AG04449 (cell line): Measurements from ENCODE around the gene OR10H4.
"Not testable (repeated sequence)": the region's sequence is repeated elsewhere in the genome, so short reads cannot be mapped to it uniquely, and the experiment has no call there.

Source experiments
- CTCF ChIA-PET: fragments of 350-600 bp; formaldehyde crosslinking; extraction: SDS; loops from one replicate; lab custom pipeline; 2021; ENCODE audit warnings: antibody characterized with exemption; lab: Yijun Ruan, JAX
- POLR2A ChIA-PET: fragments of 400-600, 350-600 bp; formaldehyde crosslinking; extraction: SDS; loops from one replicate; lab custom pipeline; 2020; ENCODE audit warnings: antibody characterized with exemption, inconsistent platforms; lab: Yijun Ruan, JAX
- DNase-seq: peaks from one replicate; pipeline ENCODE4 v3.0.0-alpha.2; 2010; ENCODE audit warnings: low read depth, low spot score
- H3K4me3 ChIP-seq: 2 replicates; pipeline ENCODE4 v1.5.1; 2011; ENCODE audit warnings: low read depth, mild to moderate bottlenecking, control low read depth, low read length
- TF ChIP-seq, protein P1 (sequence below): IDR thresholded peaks from one replicate; pipeline ENCODE4 v1.5.1; 2011; ENCODE audit warnings: mild to moderate bottlenecking, moderate library complexity, low read length, control low read depth, inconsistent platforms; ENCODE audit not compliant: insufficient read depth; ENCODE audit errors: missing control alignments

Gene OR10H4

GRCh38 chr19:15923702-15924101 lies 25.1 kb upstream of the OR10H4 start:
- no peak for DNase-seq
- no peak overlapping the region for H3K4me3 ChIP-seq
- CTCF ChIA-PET, result no interaction called here
- TF ChIP-seq, protein P1, sequence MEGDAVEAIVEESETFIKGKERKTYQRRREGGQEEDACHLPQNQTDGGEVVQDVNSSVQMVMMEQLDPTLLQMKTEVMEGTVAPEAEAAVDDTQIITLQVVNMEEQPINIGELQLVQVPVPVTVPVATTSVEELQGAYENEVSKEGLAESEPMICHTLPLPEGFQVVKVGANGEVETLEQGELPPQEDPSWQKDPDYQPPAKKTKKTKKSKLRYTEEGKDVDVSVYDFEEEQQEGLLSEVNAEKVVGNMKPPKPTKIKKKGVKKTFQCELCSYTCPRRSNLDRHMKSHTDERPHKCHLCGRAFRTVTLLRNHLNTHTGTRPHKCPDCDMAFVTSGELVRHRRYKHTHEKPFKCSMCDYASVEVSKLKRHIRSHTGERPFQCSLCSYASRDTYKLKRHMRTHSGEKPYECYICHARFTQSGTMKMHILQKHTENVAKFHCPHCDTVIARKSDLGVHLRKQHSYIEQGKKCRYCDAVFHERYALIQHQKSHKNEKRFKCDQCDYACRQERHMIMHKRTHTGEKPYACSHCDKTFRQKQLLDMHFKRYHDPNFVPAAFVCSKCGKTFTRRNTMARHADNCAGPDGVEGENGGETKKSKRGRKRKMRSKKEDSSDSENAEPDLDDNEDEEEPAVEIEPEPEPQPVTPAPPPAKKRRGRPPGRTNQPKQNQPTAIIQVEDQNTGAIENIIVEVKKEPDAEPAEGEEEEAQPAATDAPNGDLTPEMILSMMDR, result no peak
- POLR2A ChIA-PET, result no interaction called here

DNA sequence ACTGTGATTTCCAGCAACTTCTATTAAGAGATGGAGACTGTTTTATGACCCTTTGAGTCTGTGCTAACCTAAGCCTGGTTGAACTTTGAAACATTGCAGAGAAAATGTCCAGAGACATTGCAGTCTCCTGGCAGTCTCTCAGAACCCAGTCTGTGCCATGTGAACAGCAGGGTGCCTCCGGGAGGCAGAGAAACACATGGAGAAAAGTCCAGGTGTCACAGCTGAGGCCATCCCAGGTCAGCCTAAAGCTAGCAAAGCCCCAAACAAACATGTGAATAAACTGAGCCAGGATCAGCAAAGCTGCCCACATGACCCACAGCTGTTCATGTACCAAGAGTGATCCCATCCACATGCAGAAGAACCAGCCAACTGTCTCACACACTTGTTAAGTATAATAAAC lies 22.3 kb upstream of the OR10H4 start:
- no peak overlapping the region for H3K4me3 ChIP-seq
- TF ChIP-seq, protein P1, result no peak
- CTCF ChIA-PET, result no interaction called here
- POLR2A ChIA-PET, result no interaction called here
- no peak for DNase-seq

DNA sequence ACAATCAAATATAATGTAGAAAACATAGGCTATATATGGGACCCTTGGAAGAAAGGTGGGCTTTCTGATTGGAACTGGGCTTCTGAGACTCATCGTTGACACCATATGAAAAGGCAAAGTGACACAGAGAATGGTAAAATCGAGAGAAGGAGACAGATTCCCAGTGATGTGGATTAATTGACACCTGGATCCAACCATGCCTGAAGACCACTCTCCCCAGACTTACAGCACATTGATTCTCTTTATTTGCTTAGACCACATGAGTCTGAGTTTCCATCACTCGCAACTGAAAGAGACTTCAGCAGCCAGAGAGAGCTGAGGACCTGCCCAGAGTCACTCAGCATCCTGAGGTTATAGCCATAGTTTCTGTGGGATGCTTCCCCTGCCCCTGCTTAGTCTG lies 20.5 kb upstream of the OR10H4 start:
- ChIA-PET POLR2A (no interaction called here), CTCF (no interaction called here)
- no peak for DNase-seq
- no peak overlapping the region for H3K4me3 ChIP-seq
- TF ChIP-seq, protein P1, result no peak

DNA sequence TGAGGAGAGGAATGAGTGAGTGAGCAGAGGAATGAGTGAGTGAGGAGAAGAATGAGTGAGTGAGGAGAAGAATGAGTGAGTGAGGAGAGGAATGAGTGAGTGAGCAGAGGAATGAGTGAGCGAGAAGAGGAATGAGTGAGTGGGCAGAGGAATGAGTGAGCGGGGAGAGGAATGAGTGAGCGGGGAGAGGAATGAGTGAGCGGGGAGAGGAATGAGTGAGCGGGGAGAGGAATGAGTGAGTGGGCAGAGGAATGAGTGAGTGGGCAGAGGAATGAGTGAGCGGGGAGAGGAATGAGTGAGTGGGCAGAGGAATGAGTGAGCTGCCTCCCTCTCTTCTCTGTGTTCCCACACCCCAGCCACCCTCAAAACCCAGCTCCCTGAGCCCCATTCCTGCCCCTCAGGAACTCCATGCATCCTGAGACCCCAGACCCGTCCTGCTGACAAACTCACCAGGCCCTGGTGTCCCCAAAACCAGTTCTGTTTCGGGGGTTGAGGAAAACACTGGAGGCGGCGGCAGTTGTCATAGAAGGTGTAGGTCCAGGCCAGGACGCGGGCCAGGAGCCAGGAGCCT lies 15.0 kb upstream of the OR10H4 start:
- H3K4me3 ChIP-seq, POLR2A ChIA-PET, DNase-seq, CTCF ChIA-PET: not testable (repeated sequence)

- POLR2A ChIA-PET, result no interaction called here
- CTCF ChIA-PET, result no interaction called here
- DNase-seq, result no peak
- no peak within 1 kb of the TSS for H3K4me3 ChIP-seq
- TF ChIP-seq, protein P1, result no peak
Observed at GRCh38 chr19:15934332-15935078, 14.3 kb upstream of the OR10H4 start, which contains the start of gene CYP4F11. TSS of gene CYP4F11 (minus strand) at chr19:15934529. CDS start at chr19:15934408, 121 bp downstream.

- POLR2A ChIA-PET, result no interaction called here
- no peak for DNase-seq
- CTCF ChIA-PET, result no interaction called here
- TF ChIP-seq, protein P1, result no peak
- no peak overlapping the region for H3K4me3 ChIP-seq
Observed at GRCh38 chr19:15935167-15935702, 13.6 kb upstream of the OR10H4 start.
